ENCODE results near the gene TBC1D19. TPM values are rescaled to one million over a fixed set of nuclear protein-coding genes. Genes with fewer than 3 reads are reported as not detected.
"Not testable (repeated sequence)": the region's sequence is repeated elsewhere in the genome, so short reads cannot be mapped to it uniquely, and the experiment has no call there.

The TBC1D19 gene
- total and polyA plus RNA-seq, 8 donors, result 1.8 to 8.2 (median 4.3) TPM

- intact Hi-C loops (cut with DNase I), result no loop called here
- FAIRE-seq (no peak), ATAC-seq (peak; percentile 72 to 87 (median 80)), DNase-seq (no peak)
- H3K36me3 ChIP-seq, result no peaks in the 10 kb centered on the region
- TF ChIP-seq CTCF (IDR thresholded peaks at IDR 0.05), result no peak
- peak overlapping the region; percentile 40 to 72 (median 68) for H3K27ac ChIP-seq
- H3K9me3 ChIP-seq, result no peaks in the 10 kb centered on the region
- H3K27me3 ChIP-seq, result no peaks in the 10 kb centered on the region
- peak overlapping the region; percentile 52 to 97 (median 58) for H3K4me3 ChIP-seq
- H3K4me1 ChIP-seq, result peaks cover 0 to 4% (median 4%) of the 10 kb centered on the region in 3 donors
- WGBS, 2 donors, result 0% methylated on average over 11 of the region's 11 CpGs
These were observed 383 bp upstream of the TBC1D19 start for GRCh38 chr4:26583538-26583864.

- Histone ChIP-seq H3K27ac (no peak overlapping the region), H3K36me3 (no peaks in the 10 kb centered on the region), H3K27me3 (no peaks in the 10 kb centered on the region), H3K4me1 (peaks cover 0 to 4% (median 4%) of the 10 kb centered on the region in 3 donors), H3K9me3 (no peaks in the 10 kb centered on the region), H3K4me3 (peak overlapping the region in 3 of 4 donors; percentile 52 to 59 (median 56))
- no peak for TF ChIP-seq CTCF (IDR thresholded peaks at IDR 0.05)
- no peak for ATAC-seq
- FAIRE-seq, result no peak
- WGBS, 2 donors, result 15 to 22% methylated on average over 4 of the region's 4 CpGs
- no peak for DNase-seq
- intact Hi-C loops (cut with DNase I), result no loop called here
These were observed 841 bp downstream of the TBC1D19 start for GRCh38 chr4:26584725-26585124.

- ATAC-seq (peak in 2 of 4 donors; percentile 65 to 77), FAIRE-seq (no peak), DNase-seq (no peak)
- H3K4me3 ChIP-seq, result no peak overlapping the region
- no peaks in the 10 kb centered on the region for H3K9me3 ChIP-seq
- H3K36me3 ChIP-seq, result no peaks in the 10 kb centered on the region
- no peaks in the 10 kb centered on the region for H3K27me3 ChIP-seq
- peaks cover 0 to 4% (median 3%) of the 10 kb centered on the region in 3 donors for H3K4me1 ChIP-seq
- no peak overlapping the region for H3K27ac ChIP-seq
- 18 to 23% methylated on average over 2 of the region's 2 CpGs for WGBS, 2 donors
- no peak for TF ChIP-seq CTCF (IDR thresholded peaks at IDR 0.05)
- intact Hi-C loops (cut with DNase I), result no loop called here
These were observed 5.8 kb downstream of the TBC1D19 start for GRCh38 chr4:26589705-26590104.

GRCh38 chr4:26590639-26591038, 6.8 kb downstream of the TBC1D19 start:
- 84% methylated on average over 2 of the region's 2 CpGs for WGBS, 2 donors
- intact Hi-C loops (cut with DNase I), result no loop called here
- Histone ChIP-seq H3K9me3 (no peaks in the 10 kb centered on the region), H3K36me3 (no peaks in the 10 kb centered on the region), H3K4me1 (no peaks in the 10 kb centered on the region), H3K27ac (no peak overlapping the region), H3K27me3 (no peaks in the 10 kb centered on the region), H3K4me3 (no peak overlapping the region)
- TF ChIP-seq CTCF (IDR thresholded peaks at IDR 0.05), result no peak
- DNase-seq (no peak), ATAC-seq (no peak), FAIRE-seq (no peak)

- WGBS, 2 donors, result 92 to 95% methylated on average over 2 to 3 of the region's 3 CpGs
- H3K9me3 ChIP-seq; H3K27ac ChIP-seq; DNase-seq; ATAC-seq; H3K4me3 ChIP-seq; H3K36me3 ChIP-seq; FAIRE-seq; H3K4me1 ChIP-seq; intact Hi-C loops (cut with DNase I); H3K27me3 ChIP-seq: not testable (repeated sequence)
These were observed 9.7 kb downstream of the TBC1D19 start for GRCh38 chr4:26593557-26593956.
